ENCODE data around the gene LTK.

LTK gene

GRCh38 chr15:41513506-41514227 lies at the start of gene LTK:
Gene LTK, minus strand, starts transcription at chr15:41513827. Its CDS starts 118 bp downstream, at chr15:41513709.
- DNase-seq (ENCODE audit: low read depth): no peak

- DNase-seq (ENCODE audit: low read depth): no peak
Observed at GRCh38 chr15:41562784-41563198, 49.2 kb upstream of the LTK start.

GRCh38 chr15:41562244-41562643 lies 48.6 kb upstream of the LTK start:
- DNase-seq (ENCODE audit: low read depth): no peak

- DNase-seq (ENCODE audit: low read depth): peak; percentile 25
Observed at GRCh38 chr15:41561777-41562145, 48.1 kb upstream of the LTK start.

GRCh38 chr15:41561104-41561776 lies 47.6 kb upstream of the LTK start:
- no peak for DNase-seq (ENCODE audit: low read depth)

- no peak for DNase-seq (ENCODE audit: low read depth)
Observed at GRCh38 chr15:41560572-41560874, 46.9 kb upstream of the LTK start.

GRCh38 chr15:41559239-41559782 lies 45.7 kb upstream of the LTK start:
- no peak for DNase-seq (ENCODE audit: low read depth)

GRCh38 chr15:41558400-41559238 lies 45.0 kb upstream of the LTK start, which contains the start of gene TYRO3:
Gene TYRO3, plus strand, starts transcription at chr15:41559212. Its CDS starts 46 bp downstream, at chr15:41559258.
- DNase-seq (ENCODE audit: low read depth): peak; percentile 60

GRCh38 chr15:41557673-41558399 lies 44.2 kb upstream of the LTK start:
- DNase-seq (ENCODE audit: low read depth): peak; percentile 77

GRCh38 chr15:41556677-41557076 lies 43.0 kb upstream of the LTK start:
- DNase-seq (ENCODE audit: low read depth): no peak

GRCh38 chr15:41554915-41555314 lies 41.3 kb upstream of the LTK start:
- no peak for DNase-seq (ENCODE audit: low read depth)

GRCh38 chr15:41554343-41554742 lies 40.7 kb upstream of the LTK start:
- no peak for DNase-seq (ENCODE audit: low read depth)

- DNase-seq (ENCODE audit: low read depth): peak; percentile 41
Observed at GRCh38 chr15:41553731-41554130, 40.1 kb upstream of the LTK start.

- DNase-seq (ENCODE audit: low read depth): no peak
Observed at GRCh38 chr15:41550066-41550775, 36.6 kb upstream of the LTK start.

GRCh38 chr15:41546851-41547786 lies 33.5 kb upstream of the LTK start:
- DNase-seq (ENCODE audit: low read depth): peak; percentile 85

GRCh38 chr15:41545218-41545617 lies 31.6 kb upstream of the LTK start:
- DNase-seq (ENCODE audit: low read depth): no peak

- DNase-seq (ENCODE audit: low read depth): peak; percentile 44
Observed at GRCh38 chr15:41544650-41545015, 31.0 kb upstream of the LTK start.

GRCh38 chr15:41543521-41543870 lies 29.9 kb upstream of the LTK start:
- no peak for DNase-seq (ENCODE audit: low read depth)

GRCh38 chr15:41536866-41537265 lies 23.2 kb upstream of the LTK start:
- no peak for DNase-seq (ENCODE audit: low read depth)

- no peak for DNase-seq (ENCODE audit: low read depth)
Observed at GRCh38 chr15:41535544-41535943, 21.9 kb upstream of the LTK start.

Measured in EH (cell line).